GM19372 (cell line): Measurements from ENCODE around the gene DHX57.

Experiments
- ATAC-seq: cut with Tn5 transposase; IDR thresholded peaks from one replicate; pipeline ENCODE4 v1.9.1; 2021; ENCODE audit warnings: mild to moderate bottlenecking, low read depth, moderate library complexity; ENCODE audit not compliant: unreplicated experiment

The DHX57 gene

DNA sequence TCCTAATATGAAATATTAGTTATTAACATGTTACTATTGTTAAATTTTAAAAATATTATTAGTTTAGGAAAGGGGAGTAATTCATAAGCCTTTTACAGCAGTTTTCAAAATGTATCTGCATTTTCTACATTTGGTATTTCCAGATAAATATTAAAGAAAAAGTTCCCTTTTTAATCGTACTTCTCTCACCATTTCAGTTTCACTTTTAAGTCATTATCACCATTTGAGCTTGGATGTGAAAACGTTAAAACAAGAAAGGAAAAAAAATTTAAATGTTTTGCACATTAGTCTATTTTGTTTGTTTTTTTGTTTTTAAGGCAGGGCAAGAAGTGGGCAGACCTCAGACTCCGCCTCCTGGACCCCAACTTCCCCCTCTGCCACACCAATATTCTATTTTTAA lies 121.2 kb downstream of the DHX57 start:
- ATAC-seq, result no peak

DNA sequence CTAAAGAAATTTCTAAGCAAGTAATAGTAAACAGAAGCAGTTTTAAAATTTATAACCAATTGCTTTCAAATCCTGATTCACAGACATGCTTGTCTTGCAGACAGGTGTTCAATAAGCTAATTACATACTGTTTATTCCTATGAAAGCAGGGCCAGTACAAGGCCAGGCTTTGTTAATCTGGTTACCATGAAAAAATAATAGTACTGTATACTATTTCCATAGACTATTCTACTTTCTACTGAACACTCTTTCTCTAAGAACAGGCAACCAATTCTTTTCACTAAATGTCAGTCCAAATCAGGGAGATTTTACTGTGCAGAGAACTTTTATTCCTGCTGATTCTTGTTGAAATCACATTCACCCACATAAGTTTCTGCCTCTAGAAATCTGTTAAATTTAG lies 121.7 kb downstream of the DHX57 start:
- ATAC-seq, result no peak

DNA sequence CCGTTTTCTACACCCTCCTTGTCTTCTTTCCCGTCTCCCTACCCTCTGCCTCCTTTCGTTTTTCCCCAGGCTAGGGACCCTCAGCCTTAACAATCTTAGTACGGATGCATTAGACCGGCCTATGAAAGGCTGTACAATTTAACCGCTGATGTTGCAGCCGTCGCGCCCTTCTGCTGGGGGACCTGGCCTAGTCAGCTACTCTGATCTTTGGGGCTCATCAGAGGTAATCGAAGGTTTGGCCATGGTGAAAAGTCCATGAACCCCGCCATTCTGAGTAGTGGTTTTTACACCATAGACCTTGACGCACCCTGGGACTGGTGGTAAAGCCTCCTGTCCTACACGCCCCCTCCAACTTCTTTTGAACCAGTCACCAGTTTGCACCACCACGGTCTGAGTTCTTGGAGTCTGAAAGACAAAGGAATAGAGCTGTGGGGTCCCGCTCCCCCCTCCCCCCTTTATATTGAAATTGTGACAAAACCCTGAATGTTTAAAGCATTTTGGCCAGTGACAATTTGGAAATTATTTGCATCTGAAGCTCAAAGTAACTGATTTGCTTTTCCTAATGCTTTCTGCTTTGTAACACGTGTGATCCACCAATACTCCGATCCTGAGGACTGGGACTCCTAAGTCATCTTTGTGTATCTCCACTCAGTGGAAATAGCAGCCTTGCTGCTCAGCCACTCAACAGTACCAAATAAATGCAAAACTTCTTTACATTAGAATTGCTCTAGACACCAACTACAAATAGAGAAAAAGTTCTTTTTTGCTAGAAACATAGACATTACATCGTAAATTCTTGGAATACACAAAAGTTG lies 123.9 kb downstream of the DHX57 start:
- no peak for ATAC-seq

DNA sequence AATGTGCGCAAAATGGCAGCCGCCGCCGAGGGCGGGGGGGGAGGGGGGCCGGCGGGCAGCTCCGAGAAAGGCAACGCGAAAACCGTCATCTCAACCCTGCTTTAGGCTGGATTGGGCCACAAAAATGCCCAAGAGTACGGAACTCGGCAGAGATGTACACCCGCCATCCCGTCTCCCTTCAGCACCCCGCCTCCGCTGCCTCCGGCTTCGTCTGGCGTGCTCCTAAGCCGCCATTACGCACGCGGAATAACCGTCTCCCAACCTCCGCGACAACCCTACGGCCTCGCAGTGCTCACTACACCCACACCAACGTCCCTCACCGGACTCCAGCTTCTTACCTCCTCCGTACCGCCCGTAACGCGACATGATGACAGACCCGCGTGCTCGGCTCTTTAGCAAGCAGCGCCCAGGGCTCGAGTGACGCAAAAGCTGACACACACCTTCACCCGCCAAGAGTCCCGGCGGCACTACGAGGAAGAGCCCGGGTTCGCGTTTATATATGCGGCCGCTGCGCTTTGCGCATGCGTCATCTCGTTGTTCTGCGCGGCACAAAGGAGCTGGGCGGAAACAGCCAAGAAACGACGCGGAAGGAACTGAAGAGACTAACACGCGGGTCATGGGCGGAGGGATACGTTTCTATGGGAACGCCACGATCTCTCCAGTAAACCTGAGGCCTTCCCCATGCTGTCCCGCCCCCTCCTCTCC lies 124.7 kb downstream of the DHX57 start, which contains the start of gene SRSF7:
SRSF7 (minus strand) TSS at position 471 of the 705 bp plus-strand sequence; CDS start at position 366, 105 bp downstream.
- ATAC-seq, result peak; percentile 74

DNA sequence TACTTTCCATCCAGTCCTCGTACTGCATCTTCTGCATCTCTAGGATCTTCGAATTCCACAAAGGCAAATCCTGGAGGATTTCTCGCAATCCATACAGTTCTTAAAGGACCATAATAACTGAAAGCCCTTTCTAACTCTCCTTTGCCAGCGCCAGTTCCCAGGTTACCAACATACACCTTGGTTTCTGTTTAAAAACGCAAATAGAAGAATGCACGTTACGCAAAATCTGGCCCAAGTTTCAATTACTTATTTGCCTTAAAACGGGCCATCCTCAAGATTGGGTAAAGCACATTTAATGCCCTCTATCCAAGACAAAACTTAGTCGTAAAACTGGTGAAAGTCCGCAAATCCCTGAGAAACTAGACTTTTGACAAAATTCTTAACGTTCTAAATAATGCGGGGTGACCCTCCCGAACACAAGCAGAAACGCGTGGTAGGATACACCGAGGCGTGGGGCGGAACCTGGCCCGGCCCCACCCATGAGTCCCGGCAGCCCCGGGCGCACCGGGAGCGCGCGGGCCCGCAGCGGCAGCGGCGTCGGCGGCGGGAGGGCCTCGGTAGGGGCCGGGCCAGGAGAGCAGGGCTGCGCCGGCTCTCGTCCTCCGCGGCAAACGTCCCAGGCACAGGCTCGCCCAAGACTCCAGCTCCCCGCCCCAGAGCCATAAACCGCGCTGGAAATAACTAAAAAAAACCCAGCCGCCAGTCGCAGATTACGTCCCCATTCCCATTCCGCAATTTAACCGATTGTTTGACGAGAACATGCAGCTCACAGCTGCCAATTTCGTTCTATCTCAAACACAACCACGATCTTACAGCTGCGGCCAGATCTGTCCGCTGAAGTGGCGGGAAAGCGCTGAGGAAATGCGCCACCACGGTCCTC lies 125.5 kb downstream of the DHX57 start:
- ATAC-seq, result peak; percentile 26

DNA sequence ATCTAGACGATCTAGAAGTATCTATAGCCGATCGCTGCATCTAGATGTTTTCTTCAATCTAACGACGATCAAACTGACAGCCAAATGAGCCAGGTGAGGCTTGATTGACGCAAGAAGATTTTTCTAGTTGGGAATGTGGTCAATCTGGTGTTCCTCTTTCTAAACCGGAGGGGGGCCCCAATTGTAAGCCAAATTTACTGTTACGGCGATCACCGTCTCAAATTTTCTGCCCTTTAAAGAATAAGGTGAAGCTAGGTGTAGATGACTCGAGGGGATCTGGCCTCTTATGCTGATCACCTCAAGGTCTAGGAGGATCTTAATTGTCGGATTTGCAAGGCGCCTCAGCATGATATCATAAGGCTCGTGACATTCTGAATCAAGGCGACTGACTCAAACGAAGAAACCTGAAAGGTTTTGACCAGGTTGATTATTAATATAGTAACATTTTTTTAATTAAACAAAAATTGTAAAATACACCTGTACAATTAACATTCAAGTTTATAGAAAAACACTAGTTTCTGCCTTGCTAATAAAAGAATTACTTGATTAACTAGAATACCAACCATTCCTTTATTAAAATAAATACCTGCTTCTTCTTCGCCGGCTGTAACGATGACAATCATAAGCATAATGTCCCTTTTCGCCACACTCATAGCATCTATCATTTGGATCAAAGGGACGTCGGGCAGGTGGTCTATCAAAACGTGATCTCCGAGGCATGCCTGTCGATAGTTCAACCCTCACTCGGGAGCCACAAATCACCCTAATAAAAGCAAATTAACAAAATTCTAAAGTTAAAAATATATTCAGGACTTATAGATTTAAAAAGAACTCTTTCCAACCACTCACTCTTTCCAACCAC lies 126.6 kb downstream of the DHX57 start:
- no peak for ATAC-seq

DNA sequence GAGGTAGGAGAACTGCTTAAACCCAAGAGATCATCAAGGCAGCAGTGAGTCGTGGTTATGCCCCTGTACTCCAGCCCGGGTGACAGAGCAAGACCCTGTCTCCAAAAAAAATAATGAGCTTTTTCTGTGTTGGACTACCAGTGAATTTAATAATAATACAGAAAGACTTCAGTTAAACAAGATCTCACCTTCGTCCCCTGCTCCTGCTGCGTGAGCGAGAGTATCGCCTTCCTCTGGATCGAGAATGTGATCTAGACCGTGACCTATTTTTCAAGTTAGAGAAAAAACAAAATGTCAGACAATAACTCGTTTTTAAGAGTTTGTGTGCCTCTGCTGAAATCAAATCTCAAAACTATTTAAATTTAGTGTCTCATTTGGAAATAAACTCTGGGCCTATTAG lies 127.3 kb downstream of the DHX57 start:
- ATAC-seq, result no peak

DNA sequence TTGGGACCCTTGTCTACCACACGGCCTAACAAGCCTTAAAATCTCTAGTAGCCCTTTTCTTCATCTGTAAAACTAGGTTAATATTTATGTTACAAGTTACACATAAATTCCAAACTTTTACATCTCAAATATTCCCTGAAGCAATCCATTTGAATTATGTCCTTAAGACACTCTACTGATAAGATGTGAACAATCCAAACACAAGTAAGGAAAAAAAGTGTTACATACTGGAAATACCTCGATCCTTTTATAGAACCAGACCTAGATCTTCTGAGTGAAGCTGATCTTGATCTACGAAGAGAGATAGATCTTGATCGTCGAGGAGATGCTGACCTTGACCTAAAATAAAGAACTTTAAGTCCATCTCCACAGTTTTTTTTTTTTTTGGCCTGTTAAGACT lies 127.9 kb downstream of the DHX57 start:
- ATAC-seq, result no peak
